NCI-H146 (cell line): ENCODE measurements around the gene KCNJ3.

Source experiments
- DNase-seq: peaks from one replicate; lab custom pipeline; 2025; lab: John Stamatoyannopoulos, UW

KCNJ3 gene

GRCh38 chr2:154707994-154708575 lies 9.6 kb downstream of the KCNJ3 start:
- no peak for DNase-seq

- no peak for DNase-seq
Measured at GRCh38 chr2:154709215-154709614, 10.7 kb downstream of the KCNJ3 start.

GRCh38 chr2:154710078-154710477 lies 11.6 kb downstream of the KCNJ3 start:
- DNase-seq = no peak

- DNase-seq = no peak
Measured at GRCh38 chr2:154710685-154711084, 12.2 kb downstream of the KCNJ3 start.

DNA sequence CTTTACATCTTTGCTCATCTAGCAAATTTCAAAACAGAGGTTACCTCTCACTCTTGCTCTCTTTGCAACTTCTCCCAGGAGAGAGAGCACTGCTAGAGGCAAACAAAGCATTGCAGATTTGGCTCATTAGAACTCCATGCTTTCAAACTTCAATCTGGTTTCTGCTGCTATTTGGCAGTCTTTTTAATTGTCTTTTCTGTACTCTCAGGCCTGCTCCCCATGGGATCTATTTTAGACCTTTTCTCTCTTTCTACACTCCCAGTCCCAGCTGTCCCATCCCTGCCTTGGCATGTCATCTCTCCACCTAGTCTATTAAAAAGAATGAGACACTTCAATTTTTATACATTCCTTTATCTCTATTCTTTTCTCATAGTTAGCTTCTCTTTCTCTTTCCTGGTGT lies 15.2 kb downstream of the KCNJ3 start:
- DNase-seq = no peak

DNA sequence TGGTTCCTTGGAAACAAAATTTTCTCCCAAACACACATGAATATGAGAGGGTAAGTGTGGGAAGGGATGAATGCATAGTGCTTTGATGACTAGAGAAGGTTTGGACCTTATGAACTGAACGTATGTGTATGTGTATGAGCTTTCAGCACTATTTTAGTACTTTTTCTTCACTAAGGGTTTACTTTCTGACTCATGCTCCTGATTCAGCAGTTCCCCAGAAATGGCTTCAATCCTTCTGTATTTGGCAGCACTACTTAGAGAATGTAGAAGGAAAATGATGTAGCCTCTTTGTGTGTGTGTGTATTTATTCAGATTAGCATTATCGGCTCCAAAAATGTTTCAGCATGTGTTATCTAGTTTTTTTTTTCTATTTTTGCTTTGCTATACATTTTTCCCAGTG lies 22.2 kb downstream of the KCNJ3 start:
- DNase-seq = no peak

DNA sequence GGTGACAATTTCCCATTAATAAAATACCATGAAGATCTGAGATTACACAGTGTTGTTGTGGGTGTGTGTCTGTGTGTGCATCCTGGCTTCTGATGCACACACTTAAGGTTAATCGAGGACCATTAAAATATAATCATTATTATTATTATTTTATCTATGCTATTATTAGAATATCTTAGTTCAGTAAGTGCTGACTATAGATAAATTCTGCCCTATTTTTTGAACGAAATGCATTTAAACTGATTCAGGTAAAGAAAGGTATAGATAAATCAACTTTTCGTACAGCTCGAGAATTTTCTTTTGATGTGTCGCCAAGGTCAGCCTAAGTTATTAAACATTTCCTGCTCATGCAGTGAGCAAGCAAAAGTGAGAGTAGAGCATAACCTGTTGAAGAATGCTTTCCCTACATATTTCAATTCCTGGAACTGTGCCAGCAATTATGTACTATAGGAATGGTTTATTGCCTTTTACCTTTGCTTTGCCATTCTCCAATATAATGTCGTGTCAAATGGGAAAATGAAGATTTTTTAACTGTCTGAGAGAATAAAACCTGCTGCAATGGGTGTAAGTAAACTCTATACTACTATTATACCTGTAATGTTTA lies 25.8 kb downstream of the KCNJ3 start:
- no peak for DNase-seq

- peak; percentile 17 for DNase-seq
Measured at GRCh38 chr2:154740361-154740760, 41.9 kb downstream of the KCNJ3 start.

DNA sequence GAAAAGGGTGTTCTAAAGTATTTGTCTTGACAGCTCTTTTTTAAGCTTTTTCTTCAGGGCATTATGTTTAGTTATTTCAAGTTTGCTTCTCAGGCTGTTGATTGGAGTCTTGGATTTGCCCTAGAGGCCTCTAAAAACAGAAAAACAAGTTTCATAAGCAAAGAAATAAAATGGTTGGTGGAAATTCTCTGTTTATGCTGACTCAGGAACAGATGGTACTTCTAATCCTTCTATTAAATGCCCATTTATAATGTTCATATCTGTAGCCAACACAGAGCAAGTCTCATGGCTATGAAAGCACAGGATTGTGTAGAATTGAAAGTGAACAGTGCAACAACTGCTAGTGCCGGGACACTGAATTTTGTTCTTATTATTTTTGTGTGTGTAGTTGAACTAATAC lies 60.4 kb downstream of the KCNJ3 start:
- DNase-seq = no peak

DNA sequence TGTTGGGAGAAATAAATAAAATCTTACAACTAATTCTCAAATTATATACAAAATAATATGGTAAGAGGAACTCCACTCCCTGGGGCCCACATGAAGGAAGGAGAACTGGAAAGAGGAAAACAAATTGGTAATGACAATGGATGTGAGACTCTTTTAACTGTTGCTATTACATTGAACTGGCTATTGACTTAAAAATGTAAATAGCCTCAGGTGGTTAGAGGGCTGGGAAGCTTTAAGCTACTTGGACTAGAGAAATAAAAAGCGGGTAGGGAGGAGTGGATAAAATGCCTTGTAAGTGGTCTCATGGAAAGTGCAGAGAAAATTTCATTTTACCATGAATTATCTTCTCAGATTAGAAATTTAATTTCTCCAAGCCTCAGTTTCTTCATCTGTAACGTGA lies 64.1 kb downstream of the KCNJ3 start:
- DNase-seq = peak; percentile 22

- DNase-seq = no peak
Measured at GRCh38 chr2:154771664-154772284, 73.3 kb downstream of the KCNJ3 start.

GRCh38 chr2:154776825-154777224 lies 78.3 kb downstream of the KCNJ3 start:
- DNase-seq = no peak

DNA sequence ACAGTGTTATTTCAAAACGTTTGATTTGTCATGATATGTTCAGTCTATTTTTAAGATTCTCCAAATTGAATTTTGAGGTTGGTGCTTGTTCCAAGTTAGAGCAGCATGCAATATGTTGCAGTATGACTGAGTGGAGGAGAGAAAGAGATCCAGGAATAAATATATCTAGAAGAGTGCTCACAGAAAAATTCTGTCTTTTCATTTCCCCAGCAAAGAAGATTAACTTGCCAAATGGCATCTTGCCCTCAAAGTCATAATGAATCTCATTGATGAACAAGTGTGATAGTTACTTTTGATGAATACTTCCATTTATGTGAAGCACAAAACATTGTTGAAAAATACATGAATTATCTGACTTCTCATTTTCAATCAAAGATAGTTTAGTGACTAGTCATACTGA lies 95.9 kb downstream of the KCNJ3 start:
- DNase-seq = no peak

- DNase-seq = no peak
Measured at GRCh38 chr2:154795651-154796050, 97.2 kb downstream of the KCNJ3 start.

DNA sequence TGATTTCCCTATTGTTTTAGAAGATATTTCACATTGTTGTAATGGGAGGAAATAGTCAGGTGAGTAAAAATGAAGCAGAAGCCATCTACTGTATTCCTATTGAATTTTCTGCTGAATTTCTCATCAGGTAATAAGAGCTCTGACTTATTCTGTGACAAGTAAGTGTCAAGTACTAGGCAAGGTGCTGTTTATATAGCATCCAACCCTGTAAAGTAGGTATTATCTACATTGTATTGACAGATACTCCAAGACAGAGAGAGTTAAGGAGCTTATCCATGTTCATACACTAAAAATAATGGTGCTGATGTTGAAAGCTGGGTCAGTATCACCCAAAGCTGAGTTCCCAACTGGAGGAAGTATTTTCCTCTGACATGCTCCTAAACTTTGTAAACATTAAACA lies 106.0 kb downstream of the KCNJ3 start:
- no peak for DNase-seq

- no peak for DNase-seq
Measured at GRCh38 chr2:154813636-154814035, 115.1 kb downstream of the KCNJ3 start.

DNA sequence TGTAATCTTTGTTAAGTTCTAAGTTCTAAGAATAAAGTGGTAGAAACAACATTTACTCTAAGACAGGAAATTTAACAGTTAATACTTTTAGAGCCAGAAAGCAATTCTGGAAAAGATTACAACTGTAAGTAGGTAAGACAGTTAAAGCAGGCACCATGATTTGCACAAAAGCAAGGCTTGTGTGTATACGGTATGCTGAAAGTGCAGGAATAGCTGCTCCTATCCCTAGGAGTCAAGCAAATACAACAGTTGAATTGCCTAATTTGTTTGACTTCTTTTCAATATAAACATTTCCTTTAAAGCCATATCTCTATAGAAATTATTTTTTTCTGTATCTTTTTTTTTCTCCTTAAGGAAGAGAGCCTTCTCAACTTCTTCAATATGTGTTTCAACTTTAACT lies 116.4 kb downstream of the KCNJ3 start:
- DNase-seq = peak; percentile 31

GRCh38 chr2:154825358-154825757 lies 126.9 kb downstream of the KCNJ3 start:
- DNase-seq = no peak

- DNase-seq = no peak
Measured at GRCh38 chr2:154826827-154827226, 128.3 kb downstream of the KCNJ3 start.

DNA sequence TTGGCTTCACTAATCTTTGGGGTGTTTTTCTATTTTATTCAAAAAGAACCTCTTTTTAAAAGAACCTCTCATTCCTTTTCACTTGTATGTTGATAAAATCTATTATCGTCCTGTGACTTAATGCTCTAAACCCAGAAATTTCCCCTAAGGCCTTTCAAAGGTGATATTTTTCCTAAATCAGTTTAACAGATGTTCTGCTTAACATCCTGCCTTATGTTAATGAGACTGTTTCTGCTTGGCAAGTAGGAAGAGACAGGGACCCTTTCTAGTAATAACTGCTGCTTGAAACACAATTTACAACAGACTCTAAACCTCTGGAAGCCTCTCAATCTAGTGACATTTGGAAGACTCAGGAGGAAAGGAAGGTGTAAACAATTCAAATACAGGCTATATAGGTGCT lies 128.8 kb downstream of the KCNJ3 start:
- no peak for DNase-seq

DNA sequence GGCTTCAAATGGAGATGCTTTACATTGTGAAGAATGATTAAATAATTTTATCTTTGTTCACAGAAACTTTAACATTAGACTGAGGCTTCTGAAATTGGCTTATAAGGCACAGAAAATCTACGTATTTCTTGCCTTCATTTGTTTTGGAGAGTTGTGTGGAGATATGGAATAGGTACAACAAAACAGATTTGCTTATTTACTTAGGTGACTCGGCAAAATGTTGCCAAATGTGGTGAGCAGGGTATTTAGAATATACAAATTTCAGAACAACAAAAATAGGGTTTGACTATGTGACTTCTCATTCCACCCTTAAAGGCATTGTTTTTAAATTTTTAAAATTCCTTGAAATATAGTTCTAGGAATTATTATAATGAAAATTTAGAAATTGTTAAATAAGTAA lies 134.2 kb downstream of the KCNJ3 start:
- DNase-seq = no peak

DNA sequence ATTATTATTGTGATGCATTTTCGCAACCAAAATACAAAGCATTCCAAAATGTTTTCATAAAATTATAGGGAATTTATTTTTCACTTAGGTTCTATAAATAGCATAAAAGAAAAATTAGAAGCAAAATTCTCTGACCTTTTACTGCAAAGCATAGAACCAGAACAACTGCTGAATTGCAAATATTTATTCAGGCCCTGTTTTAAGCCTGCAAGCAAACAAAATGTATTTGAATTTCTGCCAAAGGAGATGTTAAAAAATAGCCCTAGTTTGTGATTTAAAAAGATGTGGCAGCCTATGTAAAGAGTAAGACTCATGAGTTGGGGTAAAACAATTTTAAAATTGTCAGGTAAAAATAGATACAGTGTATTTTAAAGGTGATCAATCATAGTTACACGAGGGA lies 138.1 kb downstream of the KCNJ3 start:
- DNase-seq = peak; percentile 52

DNA sequence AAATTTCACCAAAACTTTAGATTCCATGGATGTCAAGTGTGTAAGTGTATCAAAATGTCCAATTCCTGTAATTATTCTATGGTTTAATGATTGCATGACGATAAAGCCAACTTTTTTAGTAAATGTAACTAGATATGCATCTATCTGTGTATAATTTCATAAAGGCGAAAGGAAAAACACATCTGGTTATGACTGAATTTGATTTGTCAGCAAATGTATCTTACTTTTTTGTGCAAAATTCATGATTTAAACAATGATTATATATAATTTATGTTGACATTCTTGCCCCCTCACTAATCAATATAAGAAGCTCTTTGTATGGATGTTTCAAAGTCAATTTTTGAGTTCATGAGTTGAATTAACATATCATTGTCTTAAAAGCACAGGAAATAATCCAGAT lies 138.5 kb downstream of the KCNJ3 start:
- no peak for DNase-seq

DNA sequence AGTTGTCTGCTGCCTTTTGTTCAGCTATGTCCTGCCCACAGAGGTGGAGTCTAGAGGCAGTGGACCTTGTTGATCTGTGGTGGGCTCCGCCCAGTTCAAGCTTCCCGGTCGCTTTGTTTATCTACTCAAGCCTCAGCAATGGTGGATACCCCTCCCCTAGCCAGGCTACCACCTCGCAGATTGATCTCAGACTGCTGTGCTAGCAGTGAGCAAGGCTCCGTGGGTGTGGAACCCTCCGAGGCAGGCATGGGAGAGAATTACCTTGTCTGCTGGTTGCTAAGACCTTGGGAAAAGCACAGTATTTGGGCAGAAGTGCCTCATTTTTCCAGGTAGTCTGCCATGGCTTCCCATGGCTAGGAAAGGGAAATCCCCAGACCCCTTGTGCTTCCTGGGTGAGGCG lies 146.0 kb downstream of the KCNJ3 start:
- no peak for DNase-seq
